Lung microvascular endothelial cell (primary cell): Measurements from ENCODE around the gene PLCB2. TPM values are rescaled to one million over a fixed set of nuclear protein-coding genes. Genes with fewer than 3 reads are reported as not detected.

Experiments
- DNase-seq, 2 donors: peaks; one replicate each; pipeline versions ENCODE4 v3.0.0 to v3.0.0-alpha.2; 2010; ENCODE audit warnings: low read depth in 2 of 2
- total RNA-seq: library from RNA; depleted of rRNA; stranded (reverse); fragments of >200 nt; gene quantifications from 2 replicates; pipeline ENCODE4 v1.2.1, GENCODE V29; 2014

The PLCB2 gene
- total RNA-seq, 1 donor from 2014 or later, result under 0.01 TPM

- DNase-seq, result peak in 1 of 2 donors; percentile 41
These were observed 34.9 kb upstream of the PLCB2 start for GRCh38 chr15:40342416-40343320.

DNA sequence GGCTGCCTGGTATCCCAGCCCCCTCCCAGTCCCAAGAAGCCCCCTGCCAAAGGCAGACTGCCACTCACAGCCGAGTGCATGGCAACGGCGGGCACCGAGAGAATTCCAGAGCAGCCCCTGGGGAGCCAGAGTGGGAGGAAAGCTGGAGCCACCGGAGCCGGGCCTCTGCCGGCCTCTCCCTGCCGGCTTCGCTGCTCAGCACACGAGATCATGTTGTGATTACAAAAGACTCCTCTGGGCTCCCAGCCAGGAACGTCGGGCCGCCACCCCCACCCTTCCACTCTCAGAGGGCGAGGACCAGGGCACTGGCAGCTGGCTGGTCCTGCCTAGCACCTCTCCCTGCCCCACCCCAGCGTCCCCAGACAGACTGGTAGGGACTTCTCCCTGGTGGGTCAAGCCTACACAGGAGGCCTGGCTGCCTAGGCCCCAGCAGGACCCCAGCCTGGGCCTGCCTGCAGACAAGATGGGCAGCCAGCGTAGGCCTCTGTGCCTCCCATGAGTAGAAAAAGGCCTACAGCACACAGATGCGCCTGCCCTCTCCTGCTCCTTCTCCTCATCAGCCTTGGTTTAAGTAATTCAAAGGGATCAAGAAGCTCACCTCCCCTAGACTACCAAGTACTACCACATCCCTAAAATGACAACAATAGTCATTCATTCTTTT, 33.1 kb upstream of the PLCB2 start, which contains the start of gene CCDC9B:
TSS of gene CCDC9B (minus strand) at position 200 of the 661 bp plus-strand sequence. CDS start at position 80, 120 bp downstream.
- DNase-seq, result peak; percentile 89 to 91

DNA sequence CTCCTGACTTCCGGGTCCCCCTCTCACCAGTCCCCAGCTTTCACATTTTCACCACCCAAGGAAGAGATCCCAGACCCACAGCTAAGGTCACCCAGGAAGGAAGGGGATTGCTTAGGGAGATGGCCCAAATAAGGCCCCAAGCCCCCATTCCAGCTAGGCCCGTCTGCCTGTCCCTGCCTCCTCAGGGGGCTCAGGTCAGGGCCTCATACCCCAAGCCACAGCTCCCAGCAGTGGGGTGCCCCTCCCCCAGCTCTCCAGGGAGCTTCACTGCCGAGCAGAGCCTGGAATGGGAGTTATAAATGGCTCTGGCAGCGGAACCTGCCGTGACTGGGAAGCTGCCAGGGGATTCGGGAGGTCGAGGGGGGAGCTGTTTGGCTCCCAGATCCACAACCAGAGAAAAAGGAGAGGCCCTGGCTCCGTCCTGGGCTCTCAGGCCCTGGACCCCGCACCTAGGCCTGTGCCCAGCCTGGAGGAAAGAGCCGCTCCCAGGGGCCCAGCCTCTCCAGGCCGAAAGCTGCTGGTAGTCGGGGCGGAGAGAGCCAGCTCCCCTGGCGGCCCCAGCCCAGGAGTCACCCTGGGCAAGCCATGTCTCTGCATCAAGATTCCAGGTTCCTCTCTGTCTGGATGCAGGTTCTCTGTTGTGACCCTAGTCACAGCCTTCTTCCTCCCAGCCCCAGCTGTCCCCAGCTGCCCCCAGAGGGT, 32.5 kb upstream of the PLCB2 start:
- peak; percentile 70 to 87 for DNase-seq

GRCh38 chr15:40339621-40339945, 31.8 kb upstream of the PLCB2 start:
- peak; percentile 33 to 38 for DNase-seq

DNA sequence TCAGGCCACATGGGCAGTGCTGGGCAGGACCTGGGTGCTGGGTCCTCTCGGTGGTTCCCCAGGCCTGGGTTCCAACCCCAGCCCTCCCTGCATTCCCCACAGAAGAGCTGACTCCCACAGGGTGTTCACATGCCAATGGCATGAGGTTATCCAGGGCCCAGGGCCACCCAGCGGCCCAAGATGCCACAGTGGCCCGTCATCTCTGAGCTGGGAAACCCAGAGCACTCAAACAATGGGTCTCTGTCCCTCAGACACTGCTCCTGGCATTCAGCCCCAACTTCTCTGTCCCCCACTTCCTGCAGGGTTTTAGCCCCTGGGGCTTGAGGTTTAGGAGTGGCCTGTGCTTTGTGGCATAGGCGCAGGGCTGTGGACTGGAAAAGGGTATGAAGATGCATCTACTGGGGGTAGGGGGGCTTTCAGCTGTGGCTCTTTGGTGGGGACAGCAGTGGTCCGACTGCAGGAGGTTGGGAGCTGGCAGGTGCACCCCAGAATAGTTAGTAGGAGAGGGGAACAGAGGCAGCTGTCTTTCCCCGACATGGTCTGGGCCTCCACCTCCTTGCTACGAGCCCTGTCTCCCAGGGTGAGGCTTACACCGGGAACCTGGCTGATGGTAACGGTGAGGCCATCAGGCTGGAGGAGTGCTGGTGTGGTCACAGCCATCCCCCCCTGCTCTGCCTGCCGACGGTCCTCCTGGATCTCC, 31.3 kb upstream of the PLCB2 start:
- DNase-seq, result peak in 1 of 2 donors; percentile 68

GRCh38 chr15:40338041-40338657, 30.4 kb upstream of the PLCB2 start:
- peak; percentile 85 to 86 for DNase-seq

- no peak for DNase-seq
These were observed 29.9 kb upstream of the PLCB2 start for GRCh38 chr15:40337597-40337996.

- no peak for DNase-seq
These were observed 29.0 kb upstream of the PLCB2 start for GRCh38 chr15:40336744-40337122.

DNA sequence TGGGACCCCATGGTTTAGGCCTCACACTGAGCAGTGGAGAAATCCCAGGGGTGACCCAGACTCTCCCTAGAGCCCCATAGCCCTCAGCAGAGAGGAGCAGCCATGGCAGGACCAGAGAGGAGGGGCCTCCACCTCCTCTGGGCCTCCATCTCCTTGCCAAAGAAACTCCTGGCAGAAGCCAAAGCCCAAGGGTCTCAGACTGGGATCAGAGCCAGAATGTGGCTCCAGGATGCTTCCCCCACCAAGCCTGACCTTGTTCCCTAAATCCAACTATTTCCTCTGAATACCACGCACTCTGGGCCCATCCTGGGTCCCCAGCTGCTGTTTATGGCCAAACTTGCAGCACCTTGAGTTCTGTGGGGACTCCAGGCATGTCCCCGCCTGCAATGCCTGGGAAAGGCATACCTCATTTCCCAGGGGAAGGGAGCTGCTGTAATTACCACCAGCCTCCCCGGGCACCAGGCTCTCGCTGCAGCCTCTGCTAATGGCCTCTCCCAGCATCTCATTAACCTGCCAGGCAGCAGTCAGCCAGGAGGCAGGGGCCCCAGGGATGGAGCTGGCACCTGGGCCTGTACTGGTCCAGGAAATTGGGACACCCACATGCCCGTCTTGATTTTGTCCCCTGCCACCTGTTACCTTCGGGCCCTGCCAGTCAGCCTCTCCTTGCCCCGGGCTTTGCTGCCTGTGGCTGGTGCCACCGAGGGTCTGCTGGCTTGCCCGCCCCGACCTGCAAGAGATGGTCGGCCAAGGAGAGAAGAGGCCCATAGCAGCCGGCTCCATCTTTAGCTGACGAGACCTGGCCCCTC, 28.4 kb upstream of the PLCB2 start:
- no peak for DNase-seq

DNA sequence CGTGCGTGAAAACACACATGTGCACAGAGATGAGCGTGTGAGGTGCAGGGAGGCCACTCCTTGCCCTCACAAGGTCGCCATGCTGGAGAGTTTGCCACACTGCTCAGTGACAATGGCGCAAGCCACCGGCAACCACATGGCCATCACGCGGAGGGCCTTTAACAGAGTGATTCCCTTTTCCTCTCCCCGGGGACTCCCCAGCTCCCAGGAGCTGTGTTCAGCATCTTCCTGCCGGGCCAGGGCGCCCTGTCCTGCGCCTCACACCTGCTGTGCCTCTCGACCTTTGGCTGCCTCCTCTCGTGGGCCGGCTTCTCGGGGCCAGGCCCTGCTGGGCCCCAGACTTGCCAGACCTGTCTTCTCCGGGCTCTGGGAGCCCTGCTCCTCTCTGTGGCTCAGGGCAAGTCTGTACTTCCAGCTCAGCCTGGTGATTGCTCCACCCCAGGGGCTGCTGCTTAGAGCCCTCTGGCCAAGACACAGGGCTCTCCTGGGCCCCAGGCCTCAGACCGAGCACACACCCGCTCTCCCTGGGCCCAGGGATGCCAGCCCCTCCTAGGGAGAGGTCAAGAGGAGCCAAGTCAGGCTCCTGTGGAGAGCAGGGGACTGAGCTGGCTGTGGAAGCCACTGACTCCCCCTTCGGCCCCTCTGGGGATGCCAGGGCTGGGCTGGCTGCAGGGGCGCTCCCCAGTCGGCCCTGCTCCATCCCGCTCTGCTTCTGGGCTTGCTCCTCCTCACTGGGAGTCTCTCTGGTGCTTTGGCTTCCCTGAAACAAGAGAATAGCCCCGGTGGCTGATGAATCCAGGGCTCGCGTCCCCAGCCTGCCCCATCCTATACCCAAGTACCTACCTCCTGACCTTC, 27.4 kb upstream of the PLCB2 start:
- DNase-seq, result no peak

- peak in 1 of 2 donors; percentile 38 for DNase-seq
These were observed 26.8 kb upstream of the PLCB2 start for GRCh38 chr15:40334541-40334940.

- DNase-seq, result peak; percentile 52 to 97
These were observed 26.3 kb upstream of the PLCB2 start for GRCh38 chr15:40333922-40334492.

GRCh38 chr15:40332113-40332781, 24.5 kb upstream of the PLCB2 start:
- DNase-seq, result no peak

GRCh38 chr15:40331637-40332036, 23.9 kb upstream of the PLCB2 start:
- DNase-seq, result no peak

- no peak for DNase-seq
These were observed 23.3 kb upstream of the PLCB2 start for GRCh38 chr15:40331026-40331425.

DNA sequence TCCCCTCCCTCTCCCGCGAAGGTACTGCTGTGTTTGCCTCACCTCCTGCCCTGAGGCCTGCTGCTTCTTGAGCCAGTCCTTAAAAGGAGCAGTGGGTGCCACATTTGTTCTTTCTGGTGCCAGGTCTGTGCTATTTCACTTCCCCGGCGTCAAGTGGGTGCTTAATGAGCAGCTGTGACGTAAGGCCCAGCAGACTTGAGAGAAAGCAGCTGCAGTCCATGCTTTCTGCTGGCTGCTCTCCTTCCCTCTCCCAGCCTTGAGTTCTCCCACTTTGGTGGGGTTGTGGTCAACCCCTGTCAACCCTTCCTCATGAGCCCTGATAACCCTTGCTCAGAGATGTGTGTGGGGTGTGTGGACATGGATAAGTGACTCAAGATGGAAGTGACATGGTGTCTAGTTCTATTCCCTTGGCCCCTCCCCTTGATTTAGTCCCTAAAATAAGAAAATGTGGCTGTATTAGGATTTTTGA, 22.7 kb upstream of the PLCB2 start:
- DNase-seq, result no peak

DNA sequence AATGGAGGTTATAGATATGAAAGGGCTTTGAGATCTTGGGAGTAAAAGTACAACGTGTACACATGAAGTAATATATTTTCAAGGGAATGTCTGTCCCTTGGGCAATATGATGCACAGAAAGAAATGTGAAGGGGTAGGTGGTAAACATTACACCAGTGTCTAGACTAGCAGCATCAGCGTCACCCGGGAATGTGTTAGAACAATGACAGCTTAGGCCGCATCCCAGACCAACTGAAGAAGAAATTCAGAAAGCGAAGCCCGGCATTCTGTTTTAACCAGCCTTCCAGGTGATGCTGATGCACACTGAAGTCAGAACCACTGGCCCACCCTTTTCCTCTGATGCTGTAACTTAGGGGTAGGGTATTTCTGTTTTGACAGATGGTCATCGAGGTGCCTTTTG, 22.1 kb upstream of the PLCB2 start:
- DNase-seq, result no peak

GRCh38 chr15:40328751-40329150, 21.0 kb upstream of the PLCB2 start:
- no peak for DNase-seq
